ENCODE data around the gene NBEAL2.
A peak's percentile ranks its signal among the peaks of the same experiment; 100 is the strongest.
"Not testable (repeated sequence)": the region's sequence is repeated elsewhere in the genome, so short reads cannot be mapped to it uniquely, and the experiment has no call there.

The NBEAL2 gene

GRCh38 chr3:46962990-46963389 lies 16.5 kb upstream of the NBEAL2 start:
- no peak for DNase-seq (ENCODE audit: low read depth in 2 of 2)

GRCh38 chr3:46964038-46964590 lies 15.4 kb upstream of the NBEAL2 start:
- not testable (repeated sequence) for DNase-seq (ENCODE audit: low read depth in 2 of 2)

GRCh38 chr3:46965151-46965550 lies 14.3 kb upstream of the NBEAL2 start:
- no peak for DNase-seq (ENCODE audit: low read depth in 2 of 2)

GRCh38 chr3:46966811-46967210 lies 12.7 kb upstream of the NBEAL2 start:
- DNase-seq (ENCODE audit: low read depth in 2 of 2), result no peak

- no peak for DNase-seq (ENCODE audit: low read depth in 2 of 2)
Observed at GRCh38 chr3:46968783-46969428, 10.6 kb upstream of the NBEAL2 start.

- DNase-seq (ENCODE audit: low read depth in 2 of 2), result no peak
Observed at GRCh38 chr3:46970391-46971091, 8.9 kb upstream of the NBEAL2 start.

GRCh38 chr3:46971151-46971550 lies 8.3 kb upstream of the NBEAL2 start:
- no peak for DNase-seq (ENCODE audit: low read depth in 2 of 2)

- no peak for DNase-seq (ENCODE audit: low read depth in 2 of 2)
Observed at GRCh38 chr3:46971742-46972141, 7.7 kb upstream of the NBEAL2 start.

- no peak for DNase-seq (ENCODE audit: low read depth in 2 of 2)
Observed at GRCh38 chr3:46972396-46972795, 7.1 kb upstream of the NBEAL2 start.

- no peak for DNase-seq (ENCODE audit: low read depth in 2 of 2)
Observed at GRCh38 chr3:46974421-46975171, 4.9 kb upstream of the NBEAL2 start.

- DNase-seq (ENCODE audit: low read depth in 2 of 2), result peak; percentile 78 to 92
Observed at GRCh38 chr3:46976326-46977190, 2.9 kb upstream of the NBEAL2 start, which contains the start of gene CCDC12. Gene CCDC12, minus strand, starts transcription at chr3:46976745. Its CDS starts 13 bp downstream, at chr3:46976732.

- no peak for DNase-seq (ENCODE audit: low read depth in 2 of 2)
Observed at GRCh38 chr3:46977811-46978195, 1.7 kb upstream of the NBEAL2 start.

GRCh38 chr3:46978381-46978780 lies 1.1 kb upstream of the NBEAL2 start:
- no peak for DNase-seq (ENCODE audit: low read depth in 2 of 2)

GRCh38 chr3:46979958-46980497 lies 562 bp downstream of the NBEAL2 start:
- DNase-seq (ENCODE audit: low read depth in 2 of 2), result no peak

GRCh38 chr3:46981932-46982471 lies 2.5 kb downstream of the NBEAL2 start:
- no peak for DNase-seq (ENCODE audit: low read depth in 2 of 2)

- no peak for DNase-seq (ENCODE audit: low read depth in 2 of 2)
Observed at GRCh38 chr3:46982546-46982945, 3.1 kb downstream of the NBEAL2 start.

GRCh38 chr3:46984591-46985459 lies 5.4 kb downstream of the NBEAL2 start:
- DNase-seq (ENCODE audit: low read depth in 2 of 2), result no peak

- DNase-seq (ENCODE audit: low read depth in 2 of 2), result no peak
Observed at GRCh38 chr3:46985588-46985987, 6.1 kb downstream of the NBEAL2 start.

- no peak for DNase-seq (ENCODE audit: low read depth in 2 of 2)
Observed at GRCh38 chr3:46986055-46986730, 6.7 kb downstream of the NBEAL2 start.

Data from stimulated activated CD4-positive, alpha-beta T cell treated with anti-CD3 and anti-CD28 coated beads, Interleukin-4, amount 100 ng/mL, for 48 hours (primary cell).